Kidney (tissue), 14 donors: ENCODE measurements around the gene PKHD1. TPM values are rescaled to one million over a fixed set of nuclear protein-coding genes. Genes with fewer than 3 reads are reported as not detected.

Source experiments
- DNase-seq, 5 donors: peaks; one replicate each; pipeline ENCODE4 v3.0.0-alpha.2; 2013 to 2020
- FAIRE-seq: peaks from 2 replicates; lab custom pipeline; 2012; peaks lifted over from hg19 to GRCh38; lab: Jason Lieb, UNC
- H3K27ac ChIP-seq, 2 donors: one replicate each; pipeline ENCODE4 v1.7.0; 2013; ENCODE audit warnings: low read depth in 2 of 2, low read length in 2 of 2, inconsistent platforms in 1 of 2
- H3K27me3 ChIP-seq: one replicate; pipeline ENCODE4 v1.7.1; 2013; ENCODE audit warnings: low read length, inconsistent platforms; ENCODE audit not compliant: control insufficient read depth, insufficient read depth
- H3K36me3 ChIP-seq, 3 donors: one replicate each; pipeline versions ENCODE4 v1.7.0 to v1.7.1; 2013; ENCODE audit warnings: low read length in 3 of 3, control low read depth in 1 of 3, inconsistent platforms in 1 of 3; ENCODE audit not compliant: insufficient read depth in 3 of 3, control insufficient read depth in 2 of 3
- H3K4me1 ChIP-seq, 3 donors: one replicate each; pipeline versions ENCODE4 v1.7.0 to v1.7.1; 2013; ENCODE audit warnings: low read length in 3 of 3, inconsistent platforms in 1 of 3, low read depth in 1 of 3; ENCODE audit not compliant: control insufficient read depth in 2 of 3, insufficient read depth in 2 of 3
- H3K4me3 ChIP-seq, 3 donors: one replicate each; pipeline versions ENCODE4 v1.7.0 to v1.8.1; 2013; ENCODE audit warnings: low read length in 3 of 3, control low read depth in 1 of 3, inconsistent platforms in 1 of 3
- H3K9ac ChIP-seq, 3 donors: one replicate each; pipeline versions ENCODE4 v1.7.0 to v1.7.1; 2013; ENCODE audit warnings: low read length in 3 of 3, control low read depth in 1 of 3, inconsistent platforms in 1 of 3
- H3K9me3 ChIP-seq, 3 donors: one replicate each; pipeline versions ENCODE4 v1.7.0 to v1.7.1; 2013; ENCODE audit warnings: low read length in 3 of 3, control low read depth in 1 of 3, inconsistent platforms in 1 of 3; ENCODE audit not compliant: control insufficient read depth in 2 of 3, insufficient read depth in 1 of 3
- CTCF ChIP-seq: IDR thresholded peaks from 3 replicates; pipeline ENCODE4 v1.5.1; 2012; ENCODE audit warnings: mild to moderate bottlenecking, moderate library complexity, borderline replicate concordance; ENCODE audit not compliant: insufficient read depth; ENCODE audit errors: extremely low read depth
- intact Hi-C: fragments of 100-400 bp; cut with DNase I; formaldehyde crosslinking; loops from one replicate; pipeline ENCODE4 v1.11.1; 2022
- polyA plus RNA-seq: library from polyadenylated mRNA; stranded (reverse); fragments of 350-450 nt; fragmentation: Illumina TruSeq; extraction: RNeasy Lipid Tissue Mini Kit (QIAGEN cat#74804); gene quantifications from one replicate; pipeline ENCODE4 v1.2.3, GENCODE V29; 2014; ENCODE audit warnings: low read depth, low replicate concordance; ENCODE audit not compliant: insufficient read depth
- total RNA-seq: library from RNA; stranded (reverse); fragmentation: NEBNext Ultra II Directional; extraction: Animal tissue kit (Norgen Biotek cat#: 25700); gene quantifications from one replicate; pipeline ENCODE4 v1.2.1, GENCODE V29; 2021
- donor health status: control.
- donor health status: control.
- donor health status: control.
- donor health status: control.
- donor health status: control.
- donor health status: DM: yes; HTN: yes; CAD: no.
- donor health status: Normal renal cell carcinoma (clear cell type).

PKHD1 gene
- total and polyA plus RNA-seq, 2 donors from 2014 or later = 6.0 to 77.5 TPM

GRCh38 chr6:52027699-52028098 is 59.7 kb downstream of the PKHD1 start:
- Histone ChIP-seq H3K36me3 (peaks cover 0 to 64% (median 22%) of the 10 kb centered on the region in 3 donors), H3K4me1 (no peaks in the 10 kb centered on the region), H3K27me3 (no peaks in the 10 kb centered on the region), H3K9ac (no peak overlapping the region), H3K4me3 (no peak overlapping the region), H3K9me3 (no peaks in the 10 kb centered on the region), H3K27ac (no peak overlapping the region)
- intact Hi-C loops = no loop called here
- DNase-seq (no peak), FAIRE-seq (no peak)
- TF ChIP-seq CTCF = no peak

- DNase-seq (no peak), FAIRE-seq (no peak)
- H3K9me3 ChIP-seq = no peaks in the 10 kb centered on the region
- intact Hi-C loops = no loop called here
- H3K4me1 ChIP-seq = peaks cover 0 to 14% (median 0%) of the 10 kb centered on the region in 3 donors
- H3K4me3 ChIP-seq = no peak overlapping the region
- H3K27ac ChIP-seq = no peak overlapping the region
- peaks cover 0 to 45% (median 14%) of the 10 kb centered on the region in 3 donors for H3K36me3 ChIP-seq
- H3K27me3 ChIP-seq = no peaks in the 10 kb centered on the region
- TF ChIP-seq CTCF = no peak
- H3K9ac ChIP-seq = no peak overlapping the region
These were observed 62.9 kb downstream of the PKHD1 start for GRCh38 chr6:52024451-52025068.

GRCh38 chr6:52022675-52023074 is 64.7 kb downstream of the PKHD1 start:
- Histone ChIP-seq H3K9me3 (no peaks in the 10 kb centered on the region), H3K27me3 (no peaks in the 10 kb centered on the region), H3K36me3 (peaks cover 0 to 32% (median 12%) of the 10 kb centered on the region in 3 donors), H3K27ac (no peak overlapping the region), H3K4me1 (peaks cover 0 to 20% (median 4%) of the 10 kb centered on the region in 3 donors), H3K4me3 (no peak overlapping the region), H3K9ac (no peak overlapping the region)
- intact Hi-C loops = no loop called here
- no peak for FAIRE-seq
- no peak for DNase-seq
- no peak for TF ChIP-seq CTCF
